NOMO-1 treated with DMSO at 0.1 percent for 48 hours (cell line): Measurements from ENCODE around the gene DAW1.
"Not testable (repeated sequence)": the region's sequence is repeated elsewhere in the genome, so short reads cannot be mapped to it uniquely, and the experiment has no call there.

Experiments
- DNase-seq: peaks from one replicate; lab custom pipeline; 2025; ENCODE audit not compliant: unreplicated experiment; lab: John Stamatoyannopoulos, UW

The DAW1 gene

GRCh38 chr2:227871375-227871791 lies at the start of gene DAW1:
TSS of gene DAW1 (plus strand) at chr2:227871631. CDS start at chr2:227871690, 59 bp downstream.
- DNase-seq, result no peak

DNA sequence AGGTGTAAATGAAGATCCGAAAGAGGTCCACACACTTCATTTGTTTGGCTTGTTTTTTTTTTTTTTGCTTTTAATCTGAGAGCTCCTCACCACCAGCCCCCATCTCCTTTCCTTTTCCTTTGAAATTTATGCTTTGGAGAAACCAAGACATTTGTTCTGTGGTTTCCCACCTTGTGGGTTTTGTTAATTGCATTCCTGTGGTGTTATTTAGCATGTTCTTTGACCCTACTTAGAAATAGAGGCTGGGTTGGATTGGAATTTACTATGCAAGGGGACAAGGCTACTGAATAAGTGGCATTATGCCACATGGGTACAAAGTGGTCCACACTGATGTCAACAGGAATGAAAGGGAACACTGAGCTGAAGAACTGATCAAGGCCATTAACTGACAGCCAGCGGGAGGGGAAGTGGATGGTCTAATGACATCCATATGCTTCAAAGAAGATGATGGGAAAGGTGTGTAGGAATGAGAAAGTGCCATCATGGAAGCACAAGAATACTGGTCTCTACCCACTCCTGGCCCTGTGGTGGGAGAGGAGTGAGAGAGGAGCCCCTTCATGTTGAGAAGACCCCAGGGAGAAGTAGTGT lies 48.9 kb upstream of the DAW1 start:
- DNase-seq, result no peak

DNA sequence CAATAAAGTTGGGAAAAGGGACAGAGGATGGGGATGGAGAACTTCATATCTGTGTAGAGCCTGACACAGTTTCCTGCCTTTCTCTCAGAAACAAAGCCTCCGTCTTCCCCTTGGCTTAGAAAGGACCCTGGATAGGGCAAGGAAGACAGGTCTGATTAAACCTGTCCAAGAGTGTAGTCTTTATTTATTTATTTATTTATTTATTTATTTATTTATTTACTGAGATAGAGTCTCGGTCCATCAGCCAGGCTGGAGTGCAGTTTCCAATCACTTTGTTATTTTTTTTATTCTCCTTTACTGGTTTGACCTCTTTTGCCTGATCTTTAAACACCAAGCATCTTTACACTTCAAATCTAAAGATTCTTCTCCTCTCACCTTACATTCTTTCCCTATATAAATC lies 47.5 kb upstream of the DAW1 start:
- DNase-seq, result no peak

DNA sequence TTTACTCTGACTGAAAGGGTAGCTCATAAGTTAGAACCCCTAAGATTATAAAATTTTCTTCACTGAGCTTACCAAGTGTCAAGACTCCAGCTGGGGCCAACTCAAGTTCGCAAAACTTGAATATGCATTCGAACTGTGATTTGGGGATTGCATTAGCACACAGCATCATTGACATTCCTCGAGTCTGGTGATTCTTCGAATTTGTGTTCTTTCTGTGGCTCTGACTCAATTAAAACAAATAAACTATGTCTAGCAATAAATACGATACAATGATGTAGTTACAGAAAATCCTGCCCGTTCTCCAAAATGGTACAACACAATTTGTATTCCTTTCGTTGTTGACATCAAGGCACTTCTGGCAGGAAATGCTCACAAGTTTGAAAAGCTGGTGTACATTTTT lies 46.7 kb upstream of the DAW1 start:
- DNase-seq, result no peak

- no peak for DNase-seq
Observed at GRCh38 chr2:227826019-227826521, 45.4 kb upstream of the DAW1 start.

- no peak for DNase-seq
Observed at GRCh38 chr2:227826563-227826962, 44.9 kb upstream of the DAW1 start.

DNA sequence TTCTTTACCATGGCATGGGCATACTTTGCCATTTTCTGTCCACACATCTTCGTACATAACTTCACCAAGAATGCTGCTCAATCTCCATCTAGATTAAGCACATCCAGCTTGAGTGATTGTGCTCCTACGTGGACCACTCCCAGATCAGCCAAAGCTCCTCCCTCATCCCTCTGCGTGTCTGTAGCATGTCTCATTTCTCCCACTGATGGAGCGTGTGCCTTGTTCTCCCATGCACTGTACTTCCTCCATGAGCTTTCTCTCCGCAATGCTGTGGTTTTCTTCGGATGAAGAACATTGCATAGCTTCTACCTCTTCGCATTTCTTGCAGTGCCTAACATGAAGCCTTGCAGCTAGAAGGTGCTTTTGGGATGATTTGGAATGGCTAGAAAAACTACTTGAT lies 44.3 kb upstream of the DAW1 start:
- no peak for DNase-seq

- no peak for DNase-seq
Observed at GRCh38 chr2:227828477-227828912, 42.9 kb upstream of the DAW1 start.

DNA sequence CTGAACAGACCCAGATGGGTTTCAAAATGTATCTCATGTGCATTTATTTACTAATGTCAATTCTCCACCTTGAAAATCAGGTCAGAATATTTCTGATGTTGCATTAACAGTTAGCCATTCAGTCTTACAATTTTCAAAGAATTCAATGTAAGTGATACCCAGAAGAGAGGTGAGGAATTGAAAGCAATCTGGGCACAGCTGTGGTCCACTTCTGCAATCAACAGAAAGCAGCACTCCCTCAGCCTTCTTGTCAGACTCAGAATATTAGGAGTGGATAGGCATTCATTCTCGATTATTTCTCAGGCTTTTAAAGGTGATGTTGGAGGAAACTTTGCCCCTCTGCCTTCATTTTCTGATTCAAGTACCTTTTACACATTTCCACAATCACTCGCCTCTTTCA lies 42.1 kb upstream of the DAW1 start:
- peak; percentile 42 for DNase-seq

DNA sequence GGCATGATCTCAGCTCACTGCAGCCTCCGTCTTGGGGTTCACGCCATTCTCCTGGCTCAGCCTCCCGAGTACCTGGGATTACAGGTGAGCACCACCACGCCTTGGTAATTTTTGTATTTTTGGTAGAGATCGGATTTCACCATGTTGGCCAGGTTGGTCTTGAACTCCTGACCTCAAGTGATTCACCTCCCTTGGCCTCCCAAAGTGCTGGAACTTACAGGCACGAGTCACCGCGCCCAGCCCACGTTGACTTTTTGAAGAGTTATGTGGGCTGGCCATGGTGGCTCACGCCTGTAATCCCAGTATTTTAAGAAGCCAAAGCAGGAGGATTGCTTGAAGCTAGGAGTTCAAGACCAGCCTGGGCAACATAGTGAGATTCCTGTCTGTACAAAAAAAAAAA lies 37.0 kb upstream of the DAW1 start:
- DNase-seq, result no peak

DNA sequence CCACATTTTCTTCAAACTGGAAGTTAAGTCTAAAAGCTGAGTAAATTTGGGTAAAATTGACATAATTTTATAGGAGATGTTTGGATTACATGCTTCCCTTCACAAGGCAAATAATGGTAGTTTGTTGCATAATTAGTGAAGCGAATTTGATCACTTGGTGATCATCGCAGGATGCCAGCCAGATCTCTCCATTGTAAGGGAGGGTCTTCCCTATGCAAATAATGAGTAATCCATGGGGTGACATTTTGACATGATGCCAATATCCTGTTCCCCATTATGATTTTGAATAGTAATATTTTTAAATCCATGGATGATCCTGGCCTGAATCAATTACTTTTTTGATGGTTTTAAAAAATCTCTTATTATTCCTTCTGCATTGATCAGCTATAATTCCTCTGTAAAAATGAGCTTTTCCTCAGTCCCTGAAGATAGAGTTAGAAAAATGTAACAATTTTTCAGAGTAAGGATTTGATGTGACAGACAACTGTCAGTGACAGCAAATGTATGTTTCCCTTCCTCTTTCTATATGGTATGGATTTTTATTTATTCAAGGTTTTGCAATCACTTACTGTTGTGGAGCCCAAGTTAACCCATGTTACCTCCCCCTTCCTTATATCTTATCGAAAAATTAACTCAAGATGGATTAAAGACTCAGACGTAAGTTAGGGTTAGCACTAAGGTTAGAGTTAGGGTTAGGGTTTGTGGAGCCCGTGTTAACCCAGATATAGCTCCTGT lies 36.3 kb upstream of the DAW1 start:
- DNase-seq, result peak; percentile 45

- not testable (repeated sequence) for DNase-seq
Observed at GRCh38 chr2:227839339-227840129, 31.9 kb upstream of the DAW1 start.

DNA sequence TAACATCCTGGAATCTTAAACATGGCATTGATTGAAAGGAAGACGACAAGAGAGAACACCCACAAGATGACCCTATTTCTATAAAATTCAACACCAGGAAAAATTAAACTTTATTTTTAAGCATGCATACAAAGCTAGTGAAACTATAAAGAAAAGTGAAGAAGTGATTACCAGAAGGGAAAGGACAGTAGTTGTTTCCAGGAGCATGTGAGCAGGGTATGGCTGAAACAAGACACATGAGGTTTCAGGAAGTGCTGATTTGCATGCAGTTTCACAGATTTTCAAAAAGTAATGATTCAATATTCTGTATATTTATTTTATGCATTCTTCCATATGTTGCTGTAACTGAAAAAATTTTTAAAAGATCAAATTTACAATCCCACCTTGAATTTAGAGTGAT lies 24.6 kb upstream of the DAW1 start:
- no peak for DNase-seq

GRCh38 chr2:227848146-227848545 lies 23.3 kb upstream of the DAW1 start:
- no peak for DNase-seq

DNA sequence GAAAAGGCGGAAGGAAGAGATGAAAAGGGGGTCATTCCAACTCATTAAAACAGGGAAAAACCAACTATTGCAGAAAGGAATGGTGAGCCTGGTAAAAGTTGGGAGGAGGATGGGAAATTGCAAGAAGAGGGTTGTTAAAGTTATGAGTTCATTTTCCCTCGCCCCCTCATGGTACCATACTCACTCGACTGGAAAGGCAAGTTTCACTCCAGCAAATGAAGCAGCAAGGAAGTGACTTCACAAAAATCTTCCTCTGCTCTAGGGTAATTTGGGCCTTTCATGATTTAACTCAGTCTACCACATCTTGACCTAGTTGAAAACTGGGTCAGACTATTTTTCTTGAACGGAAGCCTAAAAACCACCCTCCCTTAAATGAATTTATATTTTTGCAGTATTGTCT lies 22.8 kb upstream of the DAW1 start:
- DNase-seq, result no peak

DNA sequence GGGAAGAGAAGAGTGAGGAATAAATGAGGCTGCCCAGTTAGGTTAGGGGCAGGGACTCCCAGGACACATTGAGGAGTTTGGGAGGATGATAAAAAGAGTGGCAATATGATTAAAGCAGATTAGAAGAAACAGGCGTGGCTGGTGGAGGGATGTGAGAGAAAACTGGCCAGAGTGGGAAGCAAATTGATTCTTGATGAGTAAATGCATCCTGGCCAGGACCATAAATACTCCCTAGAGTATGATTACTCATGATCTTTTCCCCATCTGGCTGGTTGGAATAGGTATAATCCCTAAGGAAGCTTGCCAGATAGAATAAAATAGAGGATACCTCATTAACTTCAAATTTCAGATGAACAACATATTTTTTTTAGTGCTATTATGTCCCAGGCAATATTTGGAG lies 21.5 kb upstream of the DAW1 start:
- no peak for DNase-seq

DNA sequence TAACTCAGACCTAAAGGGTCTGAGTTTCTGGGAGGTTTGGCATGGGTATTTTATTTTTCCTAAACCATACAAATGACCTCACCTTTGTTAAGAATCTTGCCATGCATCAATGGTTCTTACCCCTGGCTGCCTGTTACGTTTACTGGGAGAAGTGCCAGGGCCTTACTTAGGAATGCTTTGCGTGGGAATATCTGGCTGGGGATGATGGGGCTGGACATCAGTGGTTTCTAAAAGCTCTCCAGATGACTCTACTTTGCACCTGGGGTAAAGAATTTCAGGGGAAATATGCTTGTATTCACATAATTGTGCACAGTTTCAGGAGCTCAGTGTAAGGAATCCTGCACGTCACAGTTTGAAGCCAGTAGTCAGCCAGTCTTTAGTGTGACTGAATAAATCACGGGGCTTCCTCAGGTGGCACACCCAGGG lies 18.2 kb upstream of the DAW1 start:
- DNase-seq, result no peak

DNA sequence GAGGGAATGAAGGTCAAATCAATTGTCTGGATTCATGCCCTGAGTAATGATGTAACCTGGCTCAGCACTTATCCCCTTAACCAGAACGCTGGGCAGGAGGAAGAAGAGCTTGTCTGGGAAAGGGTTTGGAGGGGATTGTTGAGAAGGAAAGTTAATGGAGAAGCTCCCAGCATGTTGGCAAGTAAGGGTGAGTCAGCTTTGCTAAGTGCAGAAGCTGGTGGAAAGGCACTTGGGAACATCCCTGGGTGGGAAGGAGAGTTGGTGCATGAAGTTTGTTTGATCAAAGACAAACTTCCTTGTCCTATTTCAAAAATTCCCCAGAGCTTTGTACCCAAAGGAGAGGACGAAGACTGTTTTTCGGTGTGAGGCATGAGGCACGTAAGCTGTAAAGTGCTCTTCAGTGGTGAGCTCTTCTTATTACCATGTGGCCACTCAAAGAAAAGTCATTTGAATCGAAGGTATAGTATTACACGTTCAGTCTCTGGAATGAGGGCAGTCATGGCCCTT lies 17.6 kb upstream of the DAW1 start:
- no peak for DNase-seq

DNA sequence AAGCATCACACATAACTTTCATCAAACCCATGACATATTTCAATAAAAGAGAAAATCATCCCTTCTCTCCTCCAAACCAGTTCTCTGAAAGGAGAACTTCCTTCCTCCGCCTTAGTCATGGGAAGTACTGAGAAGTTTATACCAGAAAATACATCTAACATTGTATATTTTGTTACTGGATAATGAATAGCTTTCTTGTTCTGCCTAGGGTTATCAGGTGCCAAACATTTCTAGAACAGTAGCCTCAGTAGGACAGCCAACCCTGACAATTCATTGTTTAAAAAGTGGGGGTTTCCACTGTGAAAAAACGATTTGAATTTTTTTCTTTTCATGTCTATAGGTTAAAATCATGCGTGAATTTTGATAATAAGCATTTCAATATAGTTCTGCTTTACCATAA lies 16.0 kb upstream of the DAW1 start:
- no peak for DNase-seq

DNA sequence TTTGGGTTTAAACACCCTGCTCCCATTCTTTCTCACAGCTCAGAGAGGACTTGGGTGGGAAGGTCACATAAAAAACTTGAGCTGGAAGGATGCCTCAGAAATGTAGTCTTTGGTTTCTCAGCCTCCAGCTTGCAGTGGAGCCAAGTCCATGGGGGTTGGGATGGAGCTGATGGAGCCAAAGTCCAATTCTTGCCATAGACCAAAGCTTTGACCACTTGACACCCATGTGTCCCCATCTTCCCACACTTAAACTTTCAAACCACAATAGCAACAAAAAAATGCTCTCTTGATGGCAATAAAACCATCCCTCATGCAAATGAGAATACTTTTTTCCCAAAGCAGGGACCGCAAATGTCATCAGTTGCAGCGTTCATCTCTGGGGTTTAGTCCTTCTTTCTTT lies 14.7 kb upstream of the DAW1 start:
- no peak for DNase-seq

DNA sequence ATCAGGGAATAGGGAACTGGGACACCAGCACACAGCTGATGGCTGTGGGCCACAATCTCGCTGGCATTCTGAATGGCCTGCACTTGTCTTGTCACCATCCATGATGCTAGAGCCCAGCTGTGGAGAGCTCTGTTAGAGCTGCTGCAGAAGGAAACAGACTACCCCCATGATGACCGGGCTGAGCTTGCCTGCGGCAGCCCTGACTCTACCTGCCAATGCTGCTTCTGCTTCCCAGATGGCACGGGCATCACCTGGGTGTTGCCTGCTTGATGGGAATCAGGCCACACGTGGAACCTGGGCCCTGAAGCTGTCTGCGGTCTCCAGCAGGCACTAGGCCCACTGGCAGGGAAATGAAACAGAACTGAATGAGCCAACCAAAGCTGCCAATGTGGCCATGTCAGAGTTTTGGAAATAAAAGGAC lies 11.2 kb upstream of the DAW1 start:
- no peak for DNase-seq

DNA sequence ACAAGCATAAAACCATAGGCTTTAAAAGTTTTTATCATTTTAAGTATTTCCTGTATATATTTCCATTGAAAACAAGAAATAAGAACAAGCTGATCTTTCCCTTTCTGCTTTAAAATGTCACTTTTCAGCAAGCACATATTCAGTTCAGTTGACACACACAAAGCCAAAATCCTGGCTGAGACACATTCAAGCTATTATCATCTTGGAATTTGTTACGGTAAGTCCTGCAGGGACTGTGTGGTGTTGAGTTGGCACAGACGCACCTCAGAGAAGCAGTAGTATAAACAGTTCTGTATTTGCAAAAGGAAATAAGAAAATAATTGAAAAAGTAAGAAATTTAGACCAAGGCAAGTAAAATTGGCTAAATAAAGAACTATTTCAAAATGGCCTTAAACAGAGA lies 10.4 kb upstream of the DAW1 start:
- no peak for DNase-seq
